GM12892 (cell line): Measurements from ENCODE around the gene ADGRD1.

Experiments
- POLR2A ChIP-seq: IDR thresholded peaks from 2 replicates; pipeline ENCODE4 v1.6.1; 2011; ENCODE audit warnings: low read depth, low read length, control low read depth
- POLR2AphosphoS5 ChIP-seq: IDR thresholded peaks from 2 replicates; pipeline ENCODE4 v1.6.1; 2011; ENCODE audit warnings: low read depth, low read length, control low read depth

DNA sequence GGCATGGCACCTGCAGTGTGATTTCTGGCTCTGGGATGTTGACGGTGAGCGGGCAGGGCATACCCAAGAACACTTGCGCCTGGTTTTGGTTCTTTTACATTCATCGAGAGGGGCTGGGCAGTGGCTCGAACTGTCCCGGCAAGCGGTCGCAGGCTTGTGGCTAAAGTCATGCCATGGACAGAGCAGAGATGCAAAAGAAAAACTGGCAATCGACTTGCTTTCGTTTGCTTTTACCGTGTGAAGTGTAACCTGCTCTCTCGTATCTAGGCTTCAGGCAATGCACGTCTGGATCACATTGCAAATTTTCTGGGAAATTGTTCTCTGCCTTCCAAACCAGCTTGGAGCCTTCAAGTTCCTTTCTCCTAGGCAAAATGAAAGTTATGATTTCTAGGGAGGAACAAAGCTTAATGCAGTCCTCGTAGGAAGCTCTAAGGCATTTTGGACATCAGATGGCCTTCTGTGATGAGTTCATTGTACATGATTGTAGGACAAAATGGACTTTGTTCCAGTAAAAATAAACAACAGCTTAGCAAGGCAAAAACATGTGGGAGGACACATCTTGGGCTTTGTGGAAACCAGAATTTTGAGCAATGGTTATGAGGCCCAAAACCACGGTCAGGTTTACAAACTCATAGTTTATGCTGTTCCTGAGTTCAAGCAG, 18.3 kb downstream of the ADGRD1 start:
- no peak for TF ChIP-seq POLR2AphosphoS5
- no peak for TF ChIP-seq POLR2A
